Astrocyte (in vitro differentiated cells and primary cell): Measurements from ENCODE around the gene RASL10B.

ENCODE experiments used
- CTCF ChIP-seq: IDR thresholded peaks from 2 replicates; pipeline ENCODE4 v1.5.1; 2011; ENCODE audit warnings: low read depth, mild to moderate bottlenecking, inconsistent platforms, low read length, moderate library complexity; ENCODE audit not compliant: insufficient read depth
- EZH2 ChIP-seq: IDR thresholded peaks from 2 replicates; pipeline ENCODE4 v1.6.1; 2012; ENCODE audit warnings: mild to moderate bottlenecking, low read length, inconsistent platforms; ENCODE audit not compliant: insufficient read depth

GRCh38 chr17:35735036-35735805, 3.8 kb downstream of the RASL10B start:
- TF ChIP-seq CTCF (no peak), EZH2 (no peak)
